Activated CD4-positive, alpha-beta T cell treated with anti-CD3 and anti-CD28 coated beads, Interleukin-2, Interleukin-6, amounts not matched to agents 100 ng/mL and 50 ng/mL, durations not matched to agents 16 hours and 8 hours (primary cell): ENCODE results near the gene TBC1D22A.

ENCODE experiments used
- DNase-seq: peaks from one replicate; pipeline ENCODE4 v3.0.0-alpha.2; 2020

The TBC1D22A gene

DNA sequence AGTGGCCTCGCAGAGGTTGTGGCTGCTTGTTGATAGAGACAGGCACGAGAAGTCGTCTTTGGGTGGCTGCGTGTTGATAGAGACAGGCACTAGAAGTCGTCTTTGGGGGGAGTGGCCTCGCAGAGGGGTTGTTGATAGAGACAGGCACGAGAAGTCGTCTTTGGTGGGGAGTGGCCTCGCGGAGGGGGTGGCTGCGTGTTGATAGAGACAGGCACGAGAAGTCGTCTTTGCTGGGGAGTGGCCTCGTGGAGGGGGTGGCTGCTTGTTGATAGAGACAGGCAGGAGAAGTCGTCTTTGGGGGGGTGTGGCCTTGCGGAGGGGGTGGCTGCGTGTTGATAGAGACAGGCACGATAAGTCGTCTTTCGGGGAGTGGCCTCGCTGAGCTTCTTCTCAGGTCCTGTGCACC is 328.8 kb downstream of the TBC1D22A start:
- DNase-seq = no peak

DNA sequence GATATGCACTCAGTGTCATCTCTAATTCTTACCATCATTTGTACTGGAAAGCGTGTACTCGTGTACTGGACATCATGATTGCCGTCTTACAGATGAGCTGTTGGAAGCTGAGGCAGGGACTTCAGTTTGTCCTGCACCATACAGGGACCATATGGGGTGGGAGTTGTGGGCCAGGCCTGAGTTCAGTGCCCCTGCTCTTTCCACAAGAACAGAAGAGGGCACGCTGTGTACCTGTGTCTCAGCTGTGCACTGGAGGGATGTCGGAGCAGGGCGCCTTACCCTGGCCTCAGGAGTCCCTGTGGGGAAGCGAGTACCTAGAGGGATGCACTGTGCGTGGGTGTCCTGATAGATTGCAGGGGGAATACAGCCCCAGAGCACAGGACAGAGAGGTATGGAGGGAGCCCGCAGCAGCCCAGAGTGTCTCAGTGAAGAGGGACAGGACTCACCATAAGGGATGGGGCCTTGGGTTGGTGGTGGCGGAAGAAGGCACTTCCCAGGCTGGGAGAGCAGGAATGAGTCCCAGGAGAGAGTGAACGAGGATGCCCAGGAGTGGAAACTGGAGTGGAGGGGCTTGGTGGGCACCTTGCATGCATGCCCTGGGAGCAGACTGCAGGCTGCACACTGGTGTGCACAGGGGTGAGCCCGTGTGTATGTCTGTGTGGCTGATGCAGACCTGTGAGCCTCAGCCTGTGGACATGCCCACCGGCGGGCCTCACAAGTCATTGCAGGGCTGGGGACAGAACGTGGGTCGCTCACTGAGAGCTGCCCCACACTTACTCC is 329.7 kb downstream of the TBC1D22A start:
- no peak for DNase-seq

DNA sequence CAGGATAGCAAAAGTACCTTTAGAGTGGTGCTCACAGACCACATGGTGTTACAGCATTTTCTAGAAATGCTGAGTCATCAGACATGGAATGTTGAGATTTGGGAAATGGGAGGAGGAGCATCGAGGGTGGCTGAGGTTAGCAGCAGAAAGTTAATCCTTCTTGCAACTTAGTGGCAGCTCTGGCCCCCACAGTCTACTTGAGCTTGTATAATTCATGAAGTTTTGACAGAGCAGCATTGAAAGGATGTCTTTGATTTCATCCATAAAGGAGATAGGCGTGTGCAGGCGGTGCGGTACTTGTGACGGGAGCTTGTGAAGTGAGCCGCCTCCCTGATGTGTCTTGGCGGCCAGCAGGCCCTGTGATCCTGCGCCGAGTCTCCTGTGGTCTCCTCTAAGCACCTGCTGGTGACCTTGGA is 330.5 kb downstream of the TBC1D22A start:
- no peak for DNase-seq

DNA sequence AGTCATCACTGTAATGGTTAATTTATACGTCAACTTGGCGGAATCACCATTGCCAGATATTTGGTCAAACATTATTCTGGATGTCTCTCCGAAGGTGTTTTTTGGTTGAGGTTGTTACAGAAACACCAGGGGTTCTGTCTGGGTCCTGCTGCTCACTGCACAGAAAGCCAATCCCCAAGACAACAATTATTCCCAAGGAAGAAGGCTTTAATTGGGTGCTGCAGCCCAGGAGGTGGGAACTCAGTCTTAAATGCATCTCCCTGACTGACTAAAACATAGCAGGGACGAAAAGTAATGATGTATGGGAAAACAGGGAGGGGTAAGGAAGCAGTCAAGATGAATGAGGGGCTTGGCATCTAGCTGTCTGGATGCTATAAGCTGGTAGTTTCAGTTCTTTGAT is 331.3 kb downstream of the TBC1D22A start:
- DNase-seq = no peak

DNA sequence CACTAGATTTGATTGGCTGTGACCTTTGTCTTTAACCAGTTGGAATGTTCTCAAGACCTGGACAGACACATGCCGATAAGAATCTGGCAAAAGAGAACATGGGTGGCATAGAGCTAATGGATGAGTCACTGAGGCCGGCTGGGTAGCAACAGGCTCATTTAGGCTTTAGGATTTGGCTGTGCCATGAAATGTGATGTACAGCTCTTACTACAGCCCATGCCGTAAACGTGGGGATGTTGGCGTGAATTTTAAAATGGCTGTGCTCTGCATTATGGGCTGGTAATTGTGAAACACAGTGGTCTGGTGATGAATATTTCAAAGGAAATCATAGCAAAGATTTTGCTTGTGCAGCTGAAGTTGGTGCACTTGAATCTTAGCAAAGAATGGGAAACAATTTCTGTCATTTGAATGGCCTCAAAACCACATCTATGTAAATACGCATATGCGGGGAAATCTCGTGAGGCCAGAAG is 332.4 kb downstream of the TBC1D22A start:
- DNase-seq = peak; percentile 56

DNA sequence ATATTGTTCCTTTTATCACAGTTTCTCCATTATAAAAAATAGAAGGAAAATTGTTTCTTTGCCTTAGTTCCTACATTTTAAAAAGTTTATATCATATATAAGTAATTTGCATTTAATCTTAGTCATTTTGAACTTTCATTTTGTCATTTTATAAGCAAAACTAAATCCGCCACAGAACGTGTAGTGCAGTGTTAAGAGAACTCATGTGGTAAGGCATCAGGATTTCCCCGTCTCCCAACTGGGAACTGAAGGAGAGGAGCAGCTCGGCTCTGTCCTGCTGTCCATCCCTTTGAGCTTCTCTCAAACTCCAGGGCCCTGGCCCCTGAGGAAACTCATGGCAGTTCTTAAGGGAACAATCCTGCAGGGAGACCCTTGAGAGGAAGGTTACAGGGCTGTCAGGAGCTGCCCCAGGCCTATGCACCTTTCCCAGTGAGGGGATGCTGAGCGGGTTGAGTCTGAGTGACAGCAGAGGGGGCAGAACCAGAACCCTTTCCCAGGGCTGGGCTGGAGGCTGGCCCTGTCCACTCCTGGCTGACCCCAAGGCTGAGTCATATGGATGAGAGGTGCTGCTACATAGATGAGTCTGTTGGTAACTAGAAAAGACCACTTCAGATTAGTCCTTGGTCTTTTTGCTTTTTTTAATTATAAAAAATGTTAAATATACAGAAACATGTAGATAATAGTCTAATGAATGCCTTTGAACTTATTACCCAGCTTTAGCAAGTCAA is 333.1 kb downstream of the TBC1D22A start:
- peak; percentile 29 for DNase-seq

DNA sequence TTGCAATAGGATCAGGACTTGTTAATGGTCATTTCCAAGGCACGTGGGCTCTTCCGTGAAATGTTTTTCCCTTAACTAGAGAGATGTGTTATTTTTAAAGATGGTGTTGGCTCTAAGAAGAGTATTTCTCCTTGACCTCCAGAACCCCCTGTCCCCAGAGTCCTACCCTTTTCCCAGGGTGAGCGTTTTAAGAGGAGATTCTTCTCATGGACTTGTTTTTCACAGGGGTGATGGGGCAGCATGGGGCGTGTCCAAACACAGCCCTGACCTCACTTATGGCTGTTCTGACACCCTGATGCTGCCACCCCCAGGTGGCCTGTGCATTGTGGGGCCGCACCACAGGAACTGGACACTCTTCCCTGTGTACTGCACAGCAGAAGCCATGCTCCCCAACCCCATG is 335.7 kb downstream of the TBC1D22A start:
- no peak for DNase-seq

DNA sequence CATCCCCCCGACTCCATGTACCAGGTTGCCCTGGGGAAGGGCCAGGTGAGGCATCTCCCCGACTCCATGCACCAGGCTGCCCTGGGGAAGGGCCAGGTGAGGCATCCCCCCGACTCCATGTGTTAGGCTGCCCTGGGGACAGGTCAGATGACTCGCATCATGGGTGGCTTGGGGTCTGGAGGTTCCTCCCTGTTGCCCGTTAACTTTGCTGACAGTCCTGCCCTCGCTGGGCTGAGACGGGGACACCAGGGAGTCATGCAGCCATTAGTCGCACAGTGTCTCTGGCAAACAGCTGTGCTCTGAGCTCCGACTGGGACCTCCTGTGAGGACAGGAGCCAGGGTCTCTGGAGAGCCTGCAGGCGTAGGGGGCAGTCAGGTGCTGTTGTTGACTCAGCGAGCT is 336.1 kb downstream of the TBC1D22A start:
- DNase-seq = no peak

DNA sequence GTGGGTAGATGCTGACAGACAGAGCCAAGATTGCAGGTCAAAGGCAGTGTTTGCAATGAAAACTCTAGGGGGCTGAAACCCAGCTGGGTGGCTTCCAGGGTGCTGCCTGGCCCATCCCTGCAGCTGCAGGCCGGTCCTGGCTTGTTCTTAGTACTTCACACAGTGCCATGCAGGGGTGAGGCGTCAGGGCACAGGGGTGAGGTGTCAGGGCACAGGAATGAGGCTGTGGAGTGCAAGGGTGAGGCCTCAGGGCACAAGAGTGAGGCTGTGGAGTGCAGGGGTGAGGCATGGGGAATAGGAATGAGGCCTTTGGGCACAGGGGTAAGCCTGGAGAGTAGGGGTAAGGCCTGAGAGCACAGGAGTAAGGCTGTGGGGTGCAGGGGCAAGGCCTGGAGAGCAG is 337.6 kb downstream of the TBC1D22A start:
- no peak for DNase-seq

DNA sequence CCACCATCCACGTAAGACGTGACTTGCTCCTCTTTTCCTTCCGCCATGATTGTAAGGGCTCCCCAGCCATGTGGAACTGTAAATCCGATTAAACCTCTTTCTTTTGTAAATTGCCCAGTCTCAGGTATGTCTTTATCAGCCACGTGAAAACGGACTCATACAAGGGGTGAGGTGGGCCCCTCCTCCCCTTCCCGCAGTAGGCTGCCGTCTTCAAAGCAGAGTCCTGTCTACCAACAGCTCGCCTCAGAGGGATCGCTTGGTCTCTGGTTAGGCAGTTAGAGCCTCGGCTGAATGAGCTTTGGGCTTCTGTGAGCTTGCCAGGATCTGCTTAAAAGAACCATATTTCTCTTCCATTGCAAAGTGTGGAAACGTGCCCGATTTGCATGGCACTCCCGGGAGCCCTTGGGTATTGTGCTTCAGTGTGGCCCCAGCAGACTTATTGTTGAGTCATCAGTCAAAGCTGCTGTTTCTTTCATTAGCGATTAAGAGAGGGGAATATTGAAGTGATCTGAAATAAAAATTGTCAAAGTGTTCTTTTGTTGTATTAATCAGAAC is 338.3 kb downstream of the TBC1D22A start:
- DNase-seq = no peak

DNA sequence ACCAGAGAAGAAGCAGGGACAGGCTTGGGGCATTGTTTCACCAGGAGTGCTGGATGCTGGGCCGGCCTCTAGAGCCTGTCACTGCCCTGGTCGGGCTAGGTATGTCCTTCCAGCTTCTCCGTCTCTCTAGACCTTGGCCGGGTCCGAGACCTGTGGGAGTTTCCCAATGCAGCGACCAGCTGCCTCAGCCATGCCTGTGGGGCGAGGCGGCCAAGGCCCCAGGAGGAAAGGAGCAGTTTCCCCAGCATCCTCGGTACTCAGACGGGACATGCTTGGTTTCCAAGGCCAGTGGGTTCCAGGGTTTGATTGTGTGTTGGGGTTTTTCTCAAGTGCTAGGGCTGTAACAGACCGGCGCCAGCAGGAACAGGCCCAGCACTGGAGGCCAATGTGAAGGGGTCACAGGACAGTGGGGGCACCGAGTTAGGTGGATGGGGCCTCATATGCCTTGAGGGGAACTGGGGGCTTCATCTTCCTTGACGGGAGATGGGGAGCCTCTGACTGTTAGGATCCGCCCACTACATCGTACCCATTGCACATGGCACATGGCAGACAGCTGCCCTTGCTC is 339.0 kb downstream of the TBC1D22A start:
- no peak for DNase-seq

DNA sequence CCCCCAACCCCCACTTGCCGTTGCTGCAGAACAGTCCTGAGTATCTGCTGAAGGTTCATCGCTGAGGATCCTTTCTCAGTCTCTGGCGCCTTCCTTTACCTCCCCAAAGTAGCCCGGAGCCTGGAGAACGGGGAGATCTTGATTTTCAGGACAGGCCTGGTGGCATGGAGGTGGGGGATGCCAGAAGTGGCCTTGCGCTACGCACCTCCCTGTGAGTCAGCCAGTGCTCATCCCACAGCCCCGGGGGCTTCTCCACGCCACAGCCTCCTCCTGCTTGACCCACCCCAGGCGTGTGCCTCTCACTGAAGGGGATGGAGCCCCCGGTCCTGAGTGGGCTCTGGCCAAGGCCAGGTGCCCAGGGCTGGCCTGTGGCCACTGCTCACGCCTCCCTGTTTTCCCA is 339.6 kb downstream of the TBC1D22A start:
- DNase-seq = no peak

DNA sequence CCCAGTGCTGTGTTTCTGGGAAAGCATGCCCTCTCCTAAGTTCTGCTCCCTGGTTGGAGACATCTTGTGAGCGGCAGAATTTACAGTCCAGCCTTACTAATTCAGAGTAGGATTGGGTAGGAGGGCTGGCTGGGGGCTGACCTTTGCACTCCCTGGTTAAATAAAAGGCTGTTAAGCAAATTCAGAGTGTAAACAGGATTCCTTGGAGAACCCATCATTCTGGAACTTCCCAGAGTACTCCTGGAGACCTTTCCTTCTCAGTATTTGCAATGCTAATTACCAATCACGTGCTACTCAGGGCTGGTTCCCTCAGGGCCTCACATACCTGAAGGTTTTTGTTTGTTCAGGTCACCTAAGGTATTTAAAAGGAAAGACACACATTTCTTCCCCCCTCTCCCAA is 340.2 kb downstream of the TBC1D22A start:
- no peak for DNase-seq

DNA sequence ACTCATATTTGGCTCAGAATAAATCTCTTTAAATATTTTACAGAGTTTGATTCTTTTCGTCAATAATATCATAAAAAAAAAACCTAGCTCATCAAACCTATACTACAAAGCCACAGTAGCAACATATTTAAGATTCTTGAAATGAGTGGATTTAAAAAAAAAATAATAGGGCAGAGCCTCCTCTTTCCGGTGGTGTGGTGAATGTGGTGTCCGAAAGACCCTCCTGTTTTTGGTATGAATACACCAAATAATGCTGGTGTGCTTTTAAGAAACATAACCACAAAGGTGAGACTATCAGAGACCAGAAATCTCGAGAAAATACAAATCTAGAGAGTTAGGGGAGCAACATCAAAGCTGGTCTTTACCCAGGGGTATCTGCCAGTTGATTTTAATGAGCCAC is 342.6 kb downstream of the TBC1D22A start:
- peak; percentile 28 for DNase-seq

DNA sequence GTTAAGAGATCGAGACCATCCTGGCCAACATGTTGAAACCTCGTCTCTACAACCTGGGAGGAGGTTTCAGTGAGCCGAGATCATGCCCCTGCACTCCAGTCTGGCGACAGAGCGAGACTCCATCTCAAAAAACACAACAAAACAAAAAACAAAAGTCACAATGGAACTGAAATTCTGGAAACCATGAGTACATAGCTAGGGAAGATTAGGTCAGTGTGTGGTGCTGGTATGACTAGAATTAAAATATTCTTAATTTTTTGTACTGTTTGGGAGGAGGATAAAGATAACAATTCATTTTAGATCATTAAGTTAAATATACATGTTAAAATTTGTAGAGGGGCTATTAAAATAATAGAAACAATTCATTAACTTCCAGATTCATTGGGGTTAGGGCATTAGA is 344.4 kb downstream of the TBC1D22A start:
- no peak for DNase-seq

DNA sequence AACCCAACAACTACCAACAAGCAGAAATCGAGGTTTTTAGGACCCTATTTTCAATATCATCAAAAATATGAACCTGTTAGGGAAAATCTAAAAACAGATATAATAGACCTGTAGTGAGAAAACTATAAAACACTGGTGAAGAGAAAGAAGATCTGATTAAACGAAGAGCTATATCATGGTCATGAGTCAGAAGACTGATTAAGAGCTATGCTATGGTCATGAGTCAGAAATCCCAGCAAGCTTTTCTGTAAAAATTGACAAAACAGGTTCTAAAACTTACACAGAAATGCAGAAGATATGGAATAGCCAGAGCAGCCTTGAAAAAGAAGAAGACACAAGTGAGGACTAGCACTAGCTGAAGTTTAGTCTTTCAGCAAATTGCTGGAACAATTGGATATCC is 345.0 kb downstream of the TBC1D22A start:
- no peak for DNase-seq

DNA sequence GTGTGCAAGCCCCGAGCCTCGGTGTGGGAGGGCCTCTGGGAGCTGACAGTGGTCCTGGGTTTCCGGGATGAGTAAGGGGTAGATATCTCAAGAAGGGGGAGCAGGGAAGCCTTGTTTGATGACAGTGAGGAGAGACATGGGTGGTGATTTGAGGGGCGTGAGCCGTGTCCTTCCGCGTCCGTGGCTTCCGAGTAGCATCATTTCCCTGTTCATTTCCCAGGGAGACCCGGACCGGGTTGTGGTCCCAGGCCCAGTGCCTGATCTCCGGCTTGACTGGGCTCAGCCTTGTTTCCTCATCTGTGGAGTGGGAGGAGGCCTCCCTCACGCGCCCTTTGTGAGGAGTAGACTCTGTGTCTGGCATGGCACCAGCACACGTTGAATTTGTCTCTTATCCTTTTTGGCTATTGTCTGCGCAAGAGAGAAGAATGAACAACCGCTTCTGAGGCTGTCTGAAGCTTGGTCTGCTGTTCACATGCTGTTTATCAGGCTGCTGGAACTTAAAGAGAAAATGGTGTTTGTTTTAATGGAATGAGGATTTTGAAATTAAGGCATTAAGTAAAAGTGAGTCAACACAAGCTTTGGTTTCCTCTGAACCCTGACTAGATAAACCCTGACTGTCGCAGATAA is 348.5 kb downstream of the TBC1D22A start:
- DNase-seq = no peak

DNA sequence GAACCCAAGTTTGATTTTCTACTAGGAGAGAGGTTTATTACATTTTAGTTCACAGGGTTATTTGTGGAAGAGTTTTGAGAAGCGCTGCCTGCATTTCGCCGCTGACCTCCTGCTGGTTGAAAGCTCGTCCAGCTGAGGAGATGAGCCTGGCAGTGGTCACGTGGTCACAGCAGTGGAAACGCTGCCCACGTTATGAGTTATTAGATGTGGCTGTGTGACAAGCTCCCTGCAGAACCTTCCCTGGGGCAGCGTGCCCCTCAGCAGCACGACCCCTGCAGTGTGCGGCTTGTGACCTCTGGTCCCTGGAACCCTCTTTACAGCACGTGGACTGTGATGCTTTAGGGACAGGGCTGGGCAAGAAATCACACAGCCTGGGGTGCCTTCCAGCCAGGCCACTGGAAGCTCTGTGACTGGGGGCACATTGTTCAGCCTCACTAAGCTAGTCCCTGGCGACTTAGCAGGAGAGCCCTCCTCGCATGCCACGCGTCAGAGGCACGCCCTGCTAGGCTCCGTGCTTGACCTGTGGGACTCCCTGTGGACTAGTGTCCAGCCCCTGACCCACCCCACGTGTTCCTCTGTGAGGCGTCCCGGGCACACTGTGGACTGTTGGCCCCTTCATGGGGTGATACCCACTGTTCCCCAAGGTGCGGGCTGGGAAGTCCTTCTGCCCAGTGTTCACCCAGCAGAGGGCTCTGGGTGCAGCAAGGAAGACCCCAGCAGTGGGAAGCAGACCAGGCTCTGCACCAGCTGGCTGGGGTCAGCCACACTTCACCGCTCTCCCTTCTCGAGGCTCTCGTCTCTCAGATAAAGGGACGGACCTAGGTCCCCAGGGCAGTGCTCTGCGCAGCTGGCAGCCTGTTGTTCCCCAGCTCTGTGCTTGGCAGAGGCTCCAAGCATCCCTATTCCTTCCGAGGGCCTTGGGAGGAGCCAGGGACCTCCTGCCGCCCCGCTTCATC is 349.5 kb downstream of the TBC1D22A start:
- DNase-seq = no peak

DNA sequence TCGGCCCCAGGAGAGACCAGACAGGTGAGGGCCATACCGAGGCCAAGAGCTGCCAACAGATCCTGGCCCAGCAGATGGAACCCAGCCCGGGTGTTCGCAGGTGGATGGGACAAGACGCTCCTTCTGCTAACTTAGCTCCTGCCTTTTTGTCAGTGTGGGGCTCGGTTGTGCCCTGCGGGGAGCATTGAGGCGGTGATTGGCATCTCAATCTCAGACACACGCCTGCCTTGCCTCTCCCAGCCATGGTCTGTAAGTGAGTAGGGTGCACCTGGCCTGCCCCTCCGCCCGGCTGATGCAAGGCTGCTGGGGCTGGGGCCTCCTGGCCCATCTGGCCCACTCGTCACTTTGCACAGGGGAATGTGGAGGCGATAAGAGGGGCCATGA is 350.1 kb downstream of the TBC1D22A start:
- DNase-seq = no peak

DNA sequence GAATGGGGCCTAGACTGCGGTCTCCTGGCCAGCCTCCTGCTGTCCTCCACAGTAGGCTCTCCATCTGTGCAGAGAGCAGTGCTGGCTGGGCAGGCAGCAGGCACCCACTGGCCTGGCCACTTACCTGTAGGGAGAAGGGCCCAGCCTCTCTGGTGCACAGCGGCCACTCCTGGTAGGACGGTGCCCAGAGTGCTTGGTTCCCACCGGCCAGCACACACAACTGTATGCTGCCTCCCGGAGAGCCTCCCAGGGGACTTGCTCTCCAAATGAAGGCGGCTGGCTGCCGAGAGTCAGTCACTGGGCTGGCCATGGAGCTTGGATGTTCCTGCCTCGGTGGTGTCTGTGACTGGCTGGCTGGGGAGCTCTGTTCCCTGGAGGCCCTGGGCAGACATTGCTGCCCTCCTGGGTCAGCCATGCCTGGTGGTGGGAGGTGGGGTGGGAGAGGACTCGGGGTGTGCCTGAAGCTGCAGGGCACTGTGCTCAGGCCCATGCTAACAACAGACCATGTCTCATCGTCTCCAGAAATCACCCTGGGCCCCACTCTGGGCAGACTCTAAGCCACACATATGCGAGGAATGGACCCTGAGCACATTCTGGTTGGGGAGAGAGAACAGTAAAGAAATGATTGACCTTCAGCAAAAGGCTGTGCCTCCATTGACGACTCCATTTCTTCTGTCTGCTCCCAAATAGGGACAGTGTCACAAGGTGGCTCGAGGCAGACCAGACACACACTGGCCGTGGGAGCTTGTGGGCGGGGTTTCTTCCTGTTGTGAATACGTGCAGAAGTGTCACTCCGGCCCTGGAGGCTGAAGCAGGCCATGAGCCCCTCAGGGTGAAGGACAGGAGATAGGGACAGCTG is 350.8 kb downstream of the TBC1D22A start:
- DNase-seq = no peak

DNA sequence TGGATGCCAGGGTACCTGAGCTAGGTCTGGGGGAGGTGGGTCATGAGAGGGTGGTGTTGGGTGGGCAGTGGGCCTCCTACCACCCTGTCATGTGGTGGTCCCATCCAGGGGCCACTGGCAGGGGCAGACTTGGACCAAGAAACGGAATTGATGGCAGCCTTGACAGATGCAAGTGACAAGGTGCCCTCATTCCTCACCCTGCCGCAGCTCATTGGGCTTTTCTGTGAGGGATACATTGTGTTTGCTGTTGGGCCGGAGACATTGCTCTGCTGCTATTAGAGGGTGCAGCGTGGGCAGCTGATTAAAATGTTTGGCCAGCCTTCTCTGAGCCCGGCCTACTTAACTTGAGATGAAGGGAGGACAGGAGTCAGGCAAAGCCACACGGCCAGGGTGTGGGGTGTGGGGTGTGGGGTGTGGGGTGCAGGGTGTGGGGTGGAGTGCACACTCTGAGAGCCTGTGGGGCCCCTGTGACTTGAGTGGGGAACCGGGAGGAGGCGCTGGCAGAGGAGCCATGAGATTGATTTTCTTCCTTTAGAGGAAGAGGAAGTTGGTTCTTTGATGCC is 351.5 kb downstream of the TBC1D22A start:
- no peak for DNase-seq
